HG03439 (cell line): ENCODE data around the gene CTSV.
A peak's percentile ranks its signal among the peaks of the same experiment; 100 is the strongest.
"Not testable (repeated sequence)": the region's sequence is repeated elsewhere in the genome, so short reads cannot be mapped to it uniquely, and the experiment has no call there.

ENCODE experiments used
- ATAC-seq: cut with Tn5 transposase; IDR thresholded peaks from one replicate; pipeline ENCODE4 v1.9.1; 2021; ENCODE audit warnings: mild to moderate bottlenecking, moderate library complexity; ENCODE audit not compliant: unreplicated experiment

CTSV gene

GRCh38 chr9:97038611-97039513 is at the start of gene CTSV:
Gene CTSV, minus strand, starts transcription at chr9:97039142. Its CDS starts 1,099 bp downstream, at chr9:97038043.
- ATAC-seq: peak; percentile 90

- not testable (repeated sequence) for ATAC-seq
Measured at GRCh38 chr9:97087668-97088215, 48.8 kb upstream of the CTSV start.

GRCh38 chr9:97084562-97084991 is 45.6 kb upstream of the CTSV start:
- not testable (repeated sequence) for ATAC-seq

GRCh38 chr9:97078362-97078761 is 39.4 kb upstream of the CTSV start:
- ATAC-seq: no peak

- ATAC-seq: no peak
Measured at GRCh38 chr9:97077452-97078295, 38.7 kb upstream of the CTSV start.

GRCh38 chr9:97076731-97077451 is 37.9 kb upstream of the CTSV start:
- ATAC-seq: not testable (repeated sequence)

GRCh38 chr9:97076238-97076637 is 37.3 kb upstream of the CTSV start:
- ATAC-seq: no peak

GRCh38 chr9:97075289-97075985 is 36.5 kb upstream of the CTSV start:
- ATAC-seq: no peak

GRCh38 chr9:97073506-97073905 is 34.6 kb upstream of the CTSV start:
- ATAC-seq: no peak

- ATAC-seq: no peak
Measured at GRCh38 chr9:97072285-97072776, 33.4 kb upstream of the CTSV start.

GRCh38 chr9:97070325-97070724 is 31.4 kb upstream of the CTSV start:
- not testable (repeated sequence) for ATAC-seq

GRCh38 chr9:97067490-97067889 is 28.5 kb upstream of the CTSV start:
- no peak for ATAC-seq

GRCh38 chr9:97064176-97064575 is 25.2 kb upstream of the CTSV start:
- ATAC-seq: no peak

GRCh38 chr9:97060796-97061195 is 21.9 kb upstream of the CTSV start:
- ATAC-seq: no peak

GRCh38 chr9:97059626-97060025 is 20.7 kb upstream of the CTSV start:
- no peak for ATAC-seq

GRCh38 chr9:97057651-97058050 is 18.7 kb upstream of the CTSV start:
- no peak for ATAC-seq

GRCh38 chr9:97055891-97056290 is 16.9 kb upstream of the CTSV start:
- ATAC-seq: not testable (repeated sequence)

GRCh38 chr9:97053717-97054116 is 14.8 kb upstream of the CTSV start:
- no peak for ATAC-seq

GRCh38 chr9:97052735-97053134 is 13.8 kb upstream of the CTSV start:
- no peak for ATAC-seq

- no peak for ATAC-seq
Measured at GRCh38 chr9:97046228-97046627, 7.3 kb upstream of the CTSV start.
